Measurements from ENCODE around the gene NUDT8.
"Not testable (repeated sequence)": the region's sequence is repeated elsewhere in the genome, so short reads cannot be mapped to it uniquely, and the experiment has no call there.

The NUDT8 gene

GRCh38 chr11:67629386-67630227, at the start of gene NUDT8:
NUDT8 (minus strand) TSS chr11:67629937; CDS start chr11:67629911, 26 bp downstream.
- peak; percentile 87 for DNase-seq

DNA sequence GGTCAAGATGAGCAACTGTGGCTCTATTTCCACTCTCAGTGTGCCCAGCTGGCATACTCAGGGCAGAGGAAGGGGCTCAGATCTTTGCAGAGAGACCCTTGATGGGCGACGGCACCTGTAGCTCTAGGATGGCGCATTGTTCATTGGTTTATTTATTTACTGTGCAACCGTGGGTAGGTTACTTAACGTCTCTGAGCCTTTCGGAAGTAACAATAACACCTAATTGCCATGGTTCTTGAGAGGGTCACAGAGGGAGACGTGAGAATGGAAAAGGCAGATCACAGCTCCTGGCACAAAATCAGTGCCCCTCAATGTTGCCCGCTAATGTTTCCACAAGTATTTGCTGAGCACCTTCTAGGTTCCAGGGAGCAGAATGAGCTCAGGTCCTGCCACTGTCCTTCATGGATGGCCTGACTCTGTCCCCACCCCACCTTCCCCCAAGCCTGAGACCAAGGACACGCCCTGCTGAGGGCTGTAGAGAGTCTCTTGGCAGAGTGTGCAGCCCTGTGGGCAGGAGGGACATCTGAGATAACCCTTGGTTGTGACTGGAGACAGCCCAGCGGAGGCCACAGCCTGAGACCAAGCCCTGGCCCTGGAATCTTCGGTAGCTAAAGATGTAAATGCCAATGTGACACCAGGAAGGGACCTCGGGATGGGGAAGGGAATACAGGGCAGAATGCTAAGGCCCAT, 45.5 kb upstream of the NUDT8 start:
- DNase-seq, result no peak

DNA sequence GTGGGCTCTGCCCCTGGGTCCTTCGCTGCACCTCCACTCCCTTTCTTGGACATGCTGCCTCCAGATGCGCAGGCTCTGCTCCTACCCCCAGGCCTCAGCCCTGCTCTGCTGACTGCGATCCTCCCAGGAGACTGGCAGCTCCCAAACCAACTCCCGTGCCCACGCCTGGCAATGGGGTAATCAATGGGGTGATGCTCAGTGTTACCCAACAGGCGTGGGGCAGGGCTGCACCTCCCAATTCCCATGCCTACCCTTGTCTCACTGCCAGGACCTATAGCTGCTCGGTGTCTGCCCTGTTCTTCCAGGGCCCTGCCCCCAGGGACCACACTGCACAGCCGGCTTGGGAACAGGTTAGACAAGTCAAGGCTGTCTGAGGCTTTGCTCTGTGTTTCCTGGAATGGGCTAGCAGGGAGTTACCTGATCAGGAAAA, 44.7 kb upstream of the NUDT8 start, which contains the start of gene ALDH3B2:
ALDH3B2 (minus strand) TSS at position 182 of the 430 bp plus-strand sequence. CDS start 7,688 bp downstream, outside the sequence.
- DNase-seq, result no peak

- no peak for DNase-seq
Measured at GRCh38 chr11:67673902-67674301, 44.2 kb upstream of the NUDT8 start.

DNA sequence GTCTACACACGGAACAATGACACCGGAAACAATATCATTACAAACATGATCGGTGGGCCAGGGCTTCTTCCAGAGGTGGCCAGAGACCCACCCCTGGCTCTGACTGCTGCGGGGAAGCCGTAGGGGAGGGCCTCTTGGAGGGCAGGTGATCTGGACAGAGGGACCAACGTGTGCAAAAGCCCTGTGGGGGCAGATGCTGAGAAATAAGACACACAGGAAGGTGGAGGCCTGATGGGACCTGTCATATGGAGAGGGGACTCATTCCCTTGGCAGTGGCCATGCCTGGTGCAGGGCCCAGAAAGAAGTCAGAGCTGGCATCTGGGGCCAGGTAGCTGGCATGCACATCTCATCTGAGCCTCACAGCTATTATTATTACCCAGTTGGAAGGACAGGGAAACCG, 43.6 kb upstream of the NUDT8 start:
- no peak for DNase-seq

DNA sequence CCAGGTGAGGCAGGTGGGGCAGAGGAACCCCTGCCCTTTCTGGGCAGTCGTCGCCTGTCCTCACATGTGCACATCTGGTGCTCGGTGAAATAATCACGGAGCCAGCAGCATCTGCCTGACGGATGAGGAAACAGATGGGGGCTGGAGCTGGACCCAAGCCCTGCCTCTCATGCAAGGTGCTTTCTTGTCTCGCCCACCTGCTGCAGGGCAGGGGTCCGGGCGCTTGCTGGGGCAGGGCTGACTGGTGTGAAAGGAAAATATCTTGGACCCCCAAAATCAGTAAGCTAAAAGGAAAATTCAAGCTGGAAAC, 41.4 kb upstream of the NUDT8 start:
- DNase-seq, result no peak

- no peak for DNase-seq
Measured at GRCh38 chr11:67670316-67671210, 40.8 kb upstream of the NUDT8 start.

DNA sequence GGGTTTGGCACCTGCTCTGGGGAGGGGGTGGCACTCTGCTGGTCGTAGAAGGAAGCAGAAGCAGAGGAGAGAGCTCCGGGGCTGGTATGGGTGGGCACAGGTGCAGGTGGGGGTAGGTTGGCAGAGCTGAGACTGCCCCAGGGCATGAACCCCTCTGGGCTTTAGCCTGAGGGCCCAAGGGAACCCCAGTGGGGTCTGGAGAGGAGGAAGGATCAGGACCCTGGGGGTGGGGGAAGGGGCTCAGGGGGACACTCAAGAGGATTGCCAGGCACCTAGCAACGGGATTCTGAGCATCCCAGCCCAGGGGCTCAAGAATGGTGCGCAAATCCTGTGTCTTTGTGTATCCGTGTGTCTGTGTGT, 38.4 kb upstream of the NUDT8 start:
- no peak for DNase-seq

DNA sequence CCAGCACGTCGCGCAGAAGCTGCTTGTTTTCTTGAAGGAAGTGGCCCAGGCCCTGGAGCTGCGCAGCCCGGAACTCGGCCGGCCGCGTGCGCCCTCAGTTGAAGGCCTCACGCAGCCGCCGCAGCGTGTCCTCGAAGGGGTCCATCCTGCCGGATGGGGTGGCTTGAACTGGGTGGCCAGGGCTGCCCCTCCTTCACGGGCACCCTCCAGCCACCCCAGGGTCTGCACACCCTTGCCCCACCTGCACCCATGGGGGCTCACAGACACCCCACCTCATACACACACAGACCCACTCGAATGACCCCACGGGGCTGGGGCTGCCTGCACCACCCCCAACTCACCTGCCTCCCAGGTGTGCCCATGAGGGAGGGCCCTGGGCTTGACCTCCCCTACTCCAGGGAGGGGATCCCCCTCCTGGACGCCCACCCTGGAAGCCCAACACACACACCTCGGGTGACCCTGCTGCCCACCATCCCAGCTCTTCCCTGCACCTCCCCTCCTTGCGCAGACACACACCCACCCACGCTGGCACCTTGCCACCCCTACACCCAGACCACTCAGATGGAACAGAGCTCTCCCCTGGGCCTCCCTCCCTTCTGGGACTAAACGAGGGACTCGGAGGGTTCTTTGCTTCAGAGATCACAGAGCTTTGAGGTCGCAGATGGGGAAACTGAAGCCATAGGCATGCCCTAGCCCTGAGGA, 37.9 kb upstream of the NUDT8 start:
- DNase-seq, result no peak

DNA sequence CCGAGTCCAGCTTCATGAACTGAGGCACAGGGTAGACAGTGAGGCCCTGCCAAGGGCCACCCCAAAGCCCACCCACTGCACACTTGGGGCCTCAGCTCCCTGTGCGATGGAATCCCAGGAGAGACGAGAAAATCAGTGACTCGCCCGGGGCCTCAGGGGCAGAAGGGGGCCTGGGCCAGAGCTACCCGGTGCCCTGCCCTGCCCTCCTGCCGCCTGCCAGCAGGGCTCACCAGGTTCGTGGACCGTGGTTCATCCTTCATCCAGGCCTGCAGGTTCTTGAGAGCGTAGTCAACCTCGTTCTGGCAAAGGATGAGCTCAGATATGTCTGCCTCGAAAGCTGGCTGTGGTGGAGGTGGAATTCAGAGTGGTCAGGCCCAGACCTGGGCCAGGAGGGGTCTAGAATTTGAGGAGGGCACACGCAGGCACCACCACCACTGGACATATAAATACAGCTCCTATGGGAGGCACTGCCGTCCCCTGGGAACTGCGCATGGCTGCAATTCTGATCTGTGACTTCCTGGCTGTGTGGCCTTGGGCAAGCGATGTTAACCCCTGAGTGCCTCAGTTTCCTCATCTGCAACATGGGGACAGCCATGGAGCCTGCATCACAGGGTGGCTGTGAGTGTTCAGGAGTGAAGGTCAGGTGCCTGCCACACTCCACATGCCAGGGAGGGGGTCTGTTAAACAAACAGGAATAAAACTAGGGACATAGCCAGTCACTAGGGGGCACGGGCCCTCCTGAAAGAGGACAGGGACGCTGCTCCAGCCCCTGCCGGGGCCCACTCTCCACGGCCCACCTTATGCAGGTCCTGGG, 37.1 kb upstream of the NUDT8 start:
- no peak for DNase-seq

DNA sequence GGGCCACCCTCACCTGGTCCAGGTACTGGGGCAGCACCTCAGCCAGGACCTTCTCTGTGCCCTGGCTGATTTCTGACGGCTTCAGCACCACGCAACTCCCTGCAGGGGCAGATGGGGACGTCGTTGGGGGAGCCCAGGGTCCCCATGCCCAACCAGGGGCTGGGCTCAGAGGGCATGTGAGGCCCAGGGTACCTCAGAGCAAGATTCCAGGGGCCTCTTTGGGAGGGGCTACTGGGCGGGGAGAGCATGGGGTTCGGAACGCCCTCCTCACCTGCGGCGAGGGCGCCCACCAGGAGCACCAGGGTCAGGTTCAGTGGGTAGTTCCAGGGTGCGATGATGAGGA, 36.5 kb upstream of the NUDT8 start:
- no peak for DNase-seq

- no peak for DNase-seq
Measured at GRCh38 chr11:67665541-67666302, 36.0 kb upstream of the NUDT8 start.

DNA sequence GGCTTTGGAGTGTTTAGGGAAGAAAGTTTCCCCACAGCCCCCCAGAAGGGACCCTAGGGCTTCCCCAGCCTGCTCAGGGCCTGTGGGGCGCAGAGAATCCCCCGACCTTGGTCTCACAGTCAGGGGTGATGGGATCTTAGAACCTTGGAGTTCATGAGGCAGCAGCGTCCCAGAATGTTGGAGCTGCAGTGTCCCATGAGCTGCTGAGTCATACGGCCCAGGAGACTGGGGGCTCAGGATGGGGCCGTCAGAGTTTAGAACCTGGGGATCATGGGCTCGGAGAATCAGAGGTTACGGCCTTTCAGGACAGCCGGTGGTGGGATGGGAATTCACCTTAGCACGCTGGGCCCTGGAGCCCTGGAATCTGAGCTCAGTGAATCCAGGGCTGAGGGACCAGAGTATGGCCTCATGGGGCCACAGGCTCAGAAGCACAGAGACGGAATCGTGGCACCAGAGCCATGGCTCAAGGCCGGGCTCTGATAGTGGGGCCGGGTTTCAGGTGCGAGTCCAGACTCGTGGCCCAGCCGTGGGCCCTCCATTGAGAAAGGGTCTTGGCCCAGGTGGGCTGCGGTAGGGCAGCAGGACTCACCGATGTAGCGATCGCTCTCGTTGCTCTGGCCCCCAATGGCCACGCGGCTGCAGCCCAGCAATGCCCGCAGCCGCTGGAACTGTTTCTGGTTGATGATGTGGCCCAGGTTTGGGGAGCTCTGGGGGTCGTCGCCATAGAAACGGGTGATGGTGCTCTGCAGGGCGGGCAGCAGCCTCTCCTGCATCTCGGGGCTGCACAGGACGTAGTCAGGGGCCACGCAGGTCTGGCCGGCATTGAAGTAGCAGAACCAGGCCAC, 35.2 kb upstream of the NUDT8 start:
- no peak for DNase-seq

DNA sequence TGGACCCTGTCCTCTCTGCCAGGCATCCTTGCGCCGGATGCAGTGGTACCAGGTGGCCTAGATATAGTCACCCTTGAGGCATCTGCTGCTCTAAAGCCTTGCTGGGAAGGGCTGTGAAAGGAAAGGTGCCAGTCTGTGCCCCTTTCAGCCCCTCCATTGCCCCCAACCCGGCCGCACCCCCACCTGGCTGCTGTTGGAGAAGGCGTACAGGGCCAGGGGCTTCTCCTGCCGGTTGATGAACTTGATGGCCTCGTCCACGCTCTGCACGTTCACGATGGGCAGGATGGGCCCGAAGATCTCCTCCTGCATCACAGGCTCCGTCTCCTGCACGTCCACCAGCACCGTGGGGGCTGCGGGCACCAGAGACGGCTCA, 34.5 kb upstream of the NUDT8 start:
- DNase-seq, result no peak

GRCh38 chr11:67663532-67664212, 33.9 kb upstream of the NUDT8 start:
- DNase-seq, result no peak

- DNase-seq, result no peak
Measured at GRCh38 chr11:67662835-67663531, 33.2 kb upstream of the NUDT8 start.

- DNase-seq, result no peak
Measured at GRCh38 chr11:67662142-67662834, 32.6 kb upstream of the NUDT8 start.

DNA sequence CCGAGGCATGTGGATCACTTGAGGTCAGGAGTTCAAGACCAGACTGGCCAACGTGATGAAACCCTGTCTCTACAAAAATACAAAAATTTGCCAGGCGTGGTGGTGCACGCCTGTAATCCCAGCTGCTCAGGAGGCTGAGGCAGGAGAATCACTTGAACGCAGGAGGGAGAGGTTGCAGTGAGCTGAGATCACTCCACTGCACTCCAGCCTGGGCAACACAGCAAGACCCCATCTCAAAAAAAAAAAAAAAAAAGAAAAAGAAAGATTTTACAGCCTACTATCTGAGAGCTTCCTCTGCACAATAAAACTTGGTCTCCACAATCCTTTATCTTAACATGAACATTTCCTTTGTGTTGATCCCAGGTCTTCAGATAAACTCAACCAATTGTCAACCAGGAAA, 31.0 kb upstream of the NUDT8 start:
- DNase-seq, result not testable (repeated sequence)

All from CD4-positive, alpha-beta T cell treated with Interleukin-4 for 4 hours (primary cell).